Esophagus squamous epithelium (tissue), 5 donors: ENCODE data around the gene INAVA. TPM values are rescaled to one million over a fixed set of nuclear protein-coding genes. Genes with fewer than 3 reads are reported as not detected.

ENCODE experiments used
- DNase-seq: peaks from one replicate; lab custom pipeline; 2025; lab: John Stamatoyannopoulos, UW
- H3K27ac ChIP-seq, 4 donors: fragments of 200-600 bp; sonication (generic); one replicate each; pipeline ENCODE4 v1.5.1; 2016 to 2019; ENCODE audit warnings: mild to moderate bottlenecking in 1 of 4
- H3K27me3 ChIP-seq, 4 donors: fragments of 200-600 bp; sonication (generic); 1 replicate in 3 of 4; 2 replicates in 1 of 4; pipeline versions ENCODE4 v1.5.1 to v1.6.0; 2017 to 2021; ENCODE audit warnings: antibody characterized with exemption in 1 of 4
- H3K36me3 ChIP-seq, 3 donors: fragments of 200-600 bp; sonication (generic); one replicate each; pipeline ENCODE4 v1.5.1; 2016 to 2019
- H3K4me1 ChIP-seq, 3 donors: fragments of 200-600 bp; sonication (generic); one replicate each; pipeline ENCODE4 v1.5.1; 2017 to 2019
- H3K4me3 ChIP-seq, 4 donors: fragments of 200-600 bp; sonication (generic); 1 replicate in 3 of 4; 2 replicates in 1 of 4; pipeline ENCODE4 v1.5.1; 2016 to 2019; ENCODE audit warnings: mild to moderate bottlenecking in 2 of 4, moderate library complexity in 1 of 4
- H3K9me3 ChIP-seq, 3 donors: fragments of 200-600 bp; sonication (generic); one replicate each; pipeline ENCODE4 v1.5.1; 2016 to 2019
- CTCF ChIP-seq, 6 experiments: fragments of 450-650 bp in 4 of 6; fragments of 200-600 bp in 2 of 6; sonication (generic) in 2 of 6; IDR thresholded peaks; one replicate each; pipeline ENCODE4 v1.5.1; 2016 to 2019; ENCODE audit warnings: antibody characterized with exemption in 6 of 6, mild to moderate bottlenecking in 4 of 6, moderate library complexity in 4 of 6
- POLR2A ChIP-seq, 4 donors: fragments of 450-650 bp; IDR thresholded peaks; one replicate each; pipeline ENCODE4 v1.6.1; 2017; ENCODE audit warnings: antibody characterized with exemption in 4 of 4, mild to moderate bottlenecking in 4 of 4, moderate library complexity in 3 of 4
- WGBS, 2 donors: methylation state at CpG; one replicate each; pipeline ENCODE4 v1.1.5; 2018; 5-methylcytosine and 5-hydroxymethylcytosine counted together
- intact Hi-C: fragments of 100-400 bp; cut with DNase I; formaldehyde crosslinking; loops from one replicate; pipeline ENCODE4 v1.15.0; 2022
- total RNA-seq, 4 donors: library from RNA; depleted of rRNA; stranded (reverse); fragments of >200 nt; gene quantifications; one replicate each; pipeline ENCODE4 v1.1.0, GENCODE V29; 2016
- donor health status: DM: yes; HTN: yes; CAD: no.

INAVA gene
- total RNA-seq, 4 donors from 2014 or later, result 45.6 to 102 (median 58.4) TPM

- no peaks in the 10 kb centered on the region for H3K27me3 ChIP-seq
- no peaks in the 10 kb centered on the region for H3K4me1 ChIP-seq
- H3K27ac ChIP-seq, result no peak overlapping the region
- H3K9me3 ChIP-seq, result peaks cover 0 to 10% (median 0%) of the 10 kb centered on the region in 3 donors
- intact Hi-C loops, result no loop called here
- no peak for DNase-seq
- TF ChIP-seq CTCF (IDR thresholded peaks at IDR 0.05) (no peak), POLR2A (IDR thresholded peaks at IDR 0.05) (no peak)
- no peak overlapping the region for H3K4me3 ChIP-seq
- H3K36me3 ChIP-seq, result no peaks in the 10 kb centered on the region
- 71 to 84% methylated on average over 3 of the region's 3 CpGs for WGBS, 2 donors
Observed at GRCh38 chr1:200945111-200945510, 50.4 kb downstream of the INAVA start.

GRCh38 chr1:200947059-200947566 is 52.4 kb downstream of the INAVA start:
- WGBS, 2 donors, result 84 to 86% methylated on average over 3 of the region's 3 CpGs

GRCh38 chr1:200949626-200950025 is 54.9 kb downstream of the INAVA start:
- intact Hi-C loops, result no loop called here
- Histone ChIP-seq H3K4me1 (no peaks in the 10 kb centered on the region), H3K27ac (no peak overlapping the region), H3K27me3 (no peaks in the 10 kb centered on the region), H3K36me3 (no peaks in the 10 kb centered on the region), H3K9me3 (peaks cover 0 to 10% (median 0%) of the 10 kb centered on the region in 3 donors), H3K4me3 (no peak overlapping the region)
- no peak for DNase-seq
- WGBS, 2 donors, result 79 to 100% methylated on average over 1 to 5 of the region's 8 CpGs
- TF ChIP-seq POLR2A (IDR thresholded peaks at IDR 0.05) (no peak), CTCF (IDR thresholded peaks at IDR 0.05) (no peak)

More at GRCh38 chr1:200947059-200947566, 52.4 kb downstream of the INAVA start:
- H3K27me3 ChIP-seq, result no peaks in the 10 kb centered on the region
- H3K4me1 ChIP-seq, result no peaks in the 10 kb centered on the region
- peaks cover 0 to 10% (median 0%) of the 10 kb centered on the region in 3 donors for H3K9me3 ChIP-seq
- no peaks in the 10 kb centered on the region for H3K36me3 ChIP-seq
- TF ChIP-seq POLR2A (IDR thresholded peaks at IDR 0.05) (no peak), CTCF (IDR thresholded peaks at IDR 0.05) (no peak)
- H3K4me3 ChIP-seq, result no peak overlapping the region
- no peak for DNase-seq
- intact Hi-C loops, result no loop called here
- H3K27ac ChIP-seq, result no peak overlapping the region

- TF ChIP-seq CTCF (IDR thresholded peaks at IDR 0.05), result no peak
- TF ChIP-seq POLR2A (IDR thresholded peaks at IDR 0.05), result no peak
- H3K36me3 ChIP-seq, result no peaks in the 10 kb centered on the region
- peaks cover 0 to 10% (median 0%) of the 10 kb centered on the region in 3 donors for H3K9me3 ChIP-seq
- 67 to 91% methylated on average over 2 of the region's 2 CpGs for WGBS, 2 donors
- H3K4me3 ChIP-seq, result no peak overlapping the region
- DNase-seq, result no peak
- no peak overlapping the region for H3K27ac ChIP-seq
- H3K4me1 ChIP-seq, result no peaks in the 10 kb centered on the region
- H3K27me3 ChIP-seq, result no peaks in the 10 kb centered on the region
- intact Hi-C loops, result no loop called here
Observed at GRCh38 chr1:200951016-200951415, 56.3 kb downstream of the INAVA start.

- no peak overlapping the region for H3K27ac ChIP-seq
- 66 to 73% methylated on average over 3 of the region's 3 CpGs for WGBS, 2 donors
- H3K36me3 ChIP-seq, result no peaks in the 10 kb centered on the region
- no peaks in the 10 kb centered on the region for H3K27me3 ChIP-seq
- H3K4me3 ChIP-seq, result no peak overlapping the region
- DNase-seq, result no peak
- intact Hi-C loops, result no loop called here
- no peaks in the 10 kb centered on the region for H3K4me1 ChIP-seq
- no peaks in the 10 kb centered on the region for H3K9me3 ChIP-seq
- TF ChIP-seq POLR2A (IDR thresholded peaks at IDR 0.05), result no peak
- no peak for TF ChIP-seq CTCF (IDR thresholded peaks at IDR 0.05)
Observed at GRCh38 chr1:200954434-200954833, 59.7 kb downstream of the INAVA start.
